CD4-positive, alpha-beta T cell treated with Interleukin-4 for 4 hours (primary cell): ENCODE results near the gene LIPM.

ENCODE experiments used
- DNase-seq: peaks from one replicate; pipeline ENCODE4 v3.0.0-alpha.2; 2020

The LIPM gene

GRCh38 chr10:88802523-88803285 is at the start of gene LIPM:
TSS of gene LIPM (plus strand) at chr10:88802730. CDS start at chr10:88802897, 167 bp downstream.
- DNase-seq, result no peak

GRCh38 chr10:88754287-88754686 is 48.2 kb upstream of the LIPM start:
- DNase-seq, result no peak

GRCh38 chr10:88755753-88756152 is 46.8 kb upstream of the LIPM start:
- DNase-seq, result no peak

GRCh38 chr10:88756660-88757059 is 45.9 kb upstream of the LIPM start:
- no peak for DNase-seq

GRCh38 chr10:88759366-88760101 is 43.0 kb upstream of the LIPM start, which contains the start of gene LIPN:
TSS of gene LIPN (plus strand) at chr10:88760020. CDS start at chr10:88761406, 1,386 bp downstream.
- peak; percentile 23 for DNase-seq

GRCh38 chr10:88762906-88763305 is 39.6 kb upstream of the LIPM start:
- DNase-seq, result no peak

GRCh38 chr10:88763441-88763840 is 39.1 kb upstream of the LIPM start:
- no peak for DNase-seq

GRCh38 chr10:88764110-88764509 is 38.4 kb upstream of the LIPM start:
- no peak for DNase-seq

- DNase-seq, result no peak
Measured at GRCh38 chr10:88765816-88766215, 36.7 kb upstream of the LIPM start.

GRCh38 chr10:88769384-88769783 is 33.1 kb upstream of the LIPM start:
- no peak for DNase-seq

GRCh38 chr10:88781206-88781605 is 21.3 kb upstream of the LIPM start:
- DNase-seq, result no peak

- DNase-seq, result no peak
Measured at GRCh38 chr10:88782222-88782621, 20.3 kb upstream of the LIPM start.

GRCh38 chr10:88783724-88784123 is 18.8 kb upstream of the LIPM start:
- DNase-seq, result no peak

- DNase-seq, result no peak
Measured at GRCh38 chr10:88786032-88786770, 16.3 kb upstream of the LIPM start.

- no peak for DNase-seq
Measured at GRCh38 chr10:88787463-88787862, 15.1 kb upstream of the LIPM start.

- no peak for DNase-seq
Measured at GRCh38 chr10:88788924-88789323, 13.6 kb upstream of the LIPM start.

GRCh38 chr10:88791924-88792323 is 10.6 kb upstream of the LIPM start:
- DNase-seq, result peak; percentile 5

GRCh38 chr10:88792661-88793060 is 9.9 kb upstream of the LIPM start:
- peak; percentile 18 for DNase-seq

GRCh38 chr10:88793712-88794299 is 8.7 kb upstream of the LIPM start:
- peak; percentile 45 for DNase-seq

- no peak for DNase-seq
Measured at GRCh38 chr10:88794731-88795130, 7.8 kb upstream of the LIPM start.

GRCh38 chr10:88800152-88801125 is 2.1 kb upstream of the LIPM start:
- no peak for DNase-seq

GRCh38 chr10:88803641-88804040 is 1.1 kb downstream of the LIPM start:
- DNase-seq, result no peak
